Measurements from ENCODE around the gene ZNF521.

- TF ChIP-seq, protein P1, sequence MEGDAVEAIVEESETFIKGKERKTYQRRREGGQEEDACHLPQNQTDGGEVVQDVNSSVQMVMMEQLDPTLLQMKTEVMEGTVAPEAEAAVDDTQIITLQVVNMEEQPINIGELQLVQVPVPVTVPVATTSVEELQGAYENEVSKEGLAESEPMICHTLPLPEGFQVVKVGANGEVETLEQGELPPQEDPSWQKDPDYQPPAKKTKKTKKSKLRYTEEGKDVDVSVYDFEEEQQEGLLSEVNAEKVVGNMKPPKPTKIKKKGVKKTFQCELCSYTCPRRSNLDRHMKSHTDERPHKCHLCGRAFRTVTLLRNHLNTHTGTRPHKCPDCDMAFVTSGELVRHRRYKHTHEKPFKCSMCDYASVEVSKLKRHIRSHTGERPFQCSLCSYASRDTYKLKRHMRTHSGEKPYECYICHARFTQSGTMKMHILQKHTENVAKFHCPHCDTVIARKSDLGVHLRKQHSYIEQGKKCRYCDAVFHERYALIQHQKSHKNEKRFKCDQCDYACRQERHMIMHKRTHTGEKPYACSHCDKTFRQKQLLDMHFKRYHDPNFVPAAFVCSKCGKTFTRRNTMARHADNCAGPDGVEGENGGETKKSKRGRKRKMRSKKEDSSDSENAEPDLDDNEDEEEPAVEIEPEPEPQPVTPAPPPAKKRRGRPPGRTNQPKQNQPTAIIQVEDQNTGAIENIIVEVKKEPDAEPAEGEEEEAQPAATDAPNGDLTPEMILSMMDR (IDR thresholded peaks at IDR 0.05; ENCODE audit: low read depth, low read length, missing input control): no peak
- no peak for TF ChIP-seq ZBTB33 (IDR thresholded peaks at IDR 0.05)
- TF ChIP-seq, protein P2, sequence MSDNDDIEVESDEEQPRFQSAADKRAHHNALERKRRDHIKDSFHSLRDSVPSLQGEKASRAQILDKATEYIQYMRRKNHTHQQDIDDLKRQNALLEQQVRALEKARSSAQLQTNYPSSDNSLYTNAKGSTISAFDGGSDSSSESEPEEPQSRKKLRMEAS (IDR thresholded peaks at IDR 0.05): no peak
- no peak for TF ChIP-seq RAD21 (IDR thresholded peaks at IDR 0.05)
Observed at GRCh38 chr18:25093141-25093540, 258.8 kb downstream of the ZNF521 start.
